Adrenal gland (tissue), 5 donors: ENCODE results near the gene RSBN1.

Source experiments
- CTCF ChIP-seq, 6 experiments: fragments of 450-650 bp in 4 of 6; fragments of 200-600 bp in 2 of 6; sonication (generic) in 1 of 6; IDR thresholded peaks; 1 replicate in 5 of 6; 2 replicates in 1 of 6; pipeline versions ENCODE4 v1.5.1 to v1.8.0; 2016 to 2021; ENCODE audit warnings: antibody characterized with exemption in 6 of 6, mild to moderate bottlenecking in 2 of 6, moderate library complexity in 1 of 6
- POLR2A ChIP-seq, 2 donors: fragments of 450-650 bp; IDR thresholded peaks; one replicate each; pipeline ENCODE4 v1.6.1; 2017; ENCODE audit warnings: antibody characterized with exemption in 2 of 2, mild to moderate bottlenecking in 2 of 2, moderate library complexity in 1 of 2
- donor health status: DM: no; HTN: no; CAD: no.

DNA sequence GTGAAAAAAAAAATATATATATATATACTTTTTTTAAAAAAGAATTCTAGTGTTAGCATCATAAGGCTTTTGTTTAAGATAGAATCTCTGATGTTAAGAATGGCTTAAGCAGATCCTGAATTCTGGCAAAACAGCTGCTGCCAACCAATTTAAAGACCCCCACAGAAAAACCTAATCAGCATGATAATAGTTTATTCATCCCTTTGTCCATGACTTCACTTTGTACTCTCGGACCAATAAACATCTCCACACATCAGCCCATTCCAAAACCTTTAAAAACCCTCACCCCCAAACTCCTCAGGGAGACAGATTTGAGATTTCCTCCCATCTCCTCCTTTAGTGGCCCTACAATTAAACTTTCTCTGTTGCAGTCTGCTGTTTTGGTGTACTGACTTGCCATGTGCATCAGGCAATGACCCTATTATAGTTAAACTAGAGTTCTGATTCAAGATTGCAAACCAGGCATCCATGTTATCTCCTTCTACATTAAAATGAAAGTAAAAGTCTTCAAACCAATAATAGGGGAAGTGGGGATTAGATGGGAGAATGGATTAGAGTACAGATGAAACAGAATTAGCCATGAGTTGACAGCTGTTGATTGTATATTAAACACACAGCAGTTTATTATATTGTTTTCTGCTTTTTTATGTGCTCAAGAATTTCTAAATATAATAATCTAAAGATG is 43.2 kb downstream of the RSBN1 start:
- TF ChIP-seq CTCF (IDR thresholded peaks at IDR 0.05) (no peak), POLR2A (IDR thresholded peaks at IDR 0.05) (no peak)
